ENCODE measurements around the gene SMAD6. TPM values are rescaled to one million over a fixed set of nuclear protein-coding genes. Genes with fewer than 3 reads are reported as not detected.

Gene SMAD6
- total RNA-seq, 1 donor: 31.8 TPM

DNA sequence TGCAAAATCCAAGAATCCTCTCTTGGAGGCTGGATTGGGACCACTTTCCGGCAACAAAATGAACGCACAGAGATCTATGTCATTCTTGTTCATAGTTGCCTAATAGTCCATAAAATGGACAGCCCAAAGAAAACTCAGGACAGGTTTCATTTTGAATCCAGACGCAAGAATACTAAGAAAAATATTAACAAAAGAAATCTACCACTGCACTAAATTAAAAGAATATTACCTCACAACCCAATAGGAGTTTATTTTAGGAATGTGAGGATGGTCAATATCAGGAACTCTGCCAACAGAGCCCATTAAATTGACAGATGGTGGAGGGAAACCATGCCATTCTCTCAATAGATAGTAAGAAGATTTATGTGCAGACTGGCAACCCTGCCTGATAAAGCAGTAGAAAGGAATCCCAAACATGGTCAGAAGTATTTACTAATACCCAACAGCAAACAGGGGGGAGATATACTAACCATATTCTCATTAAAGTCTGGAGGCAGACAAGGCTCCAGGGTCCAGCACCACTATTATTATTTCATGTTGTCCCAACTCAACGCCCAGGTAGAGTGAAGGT lies 127.6 kb downstream of the SMAD6 start:
- Histone ChIP-seq H3K4me3 (ENCODE audit: insufficient read depth, low read length) (no peak overlapping the region), H3K36me3 (ENCODE audit: insufficient read depth, low read length) (no peaks in the 10 kb centered on the region), H3K27me3 (ENCODE audit: insufficient read depth, low read length) (no peaks in the 10 kb centered on the region), H3K9me3 (ENCODE audit: low read depth, low read length) (no peaks in the 10 kb centered on the region), H2AFZ (ENCODE audit: low read length) (no peak overlapping the region), H3K4me2 (ENCODE audit: insufficient read depth, low read length) (peak overlapping the region; percentile 68), H3K27ac (ENCODE audit: low read depth, low read length) (peak overlapping the region; percentile 67), H3K79me2 (ENCODE audit: insufficient read depth, low read length) (no peaks in the 10 kb centered on the region), H4K20me1 (ENCODE audit: insufficient read depth, low read length) (no peaks in the 10 kb centered on the region), H3K4me1 (ENCODE audit: insufficient read depth, low read length) (peaks cover 39% of the 10 kb centered on the region)
- peak; percentile 71 for DNase-seq (ENCODE audit: insufficient read length, low spot score, missing footprints)
- no peak for TF ChIP-seq CTCF (IDR thresholded peaks at IDR 0.05; ENCODE audit: extremely low read depth, low read depth, low read length)

DNA sequence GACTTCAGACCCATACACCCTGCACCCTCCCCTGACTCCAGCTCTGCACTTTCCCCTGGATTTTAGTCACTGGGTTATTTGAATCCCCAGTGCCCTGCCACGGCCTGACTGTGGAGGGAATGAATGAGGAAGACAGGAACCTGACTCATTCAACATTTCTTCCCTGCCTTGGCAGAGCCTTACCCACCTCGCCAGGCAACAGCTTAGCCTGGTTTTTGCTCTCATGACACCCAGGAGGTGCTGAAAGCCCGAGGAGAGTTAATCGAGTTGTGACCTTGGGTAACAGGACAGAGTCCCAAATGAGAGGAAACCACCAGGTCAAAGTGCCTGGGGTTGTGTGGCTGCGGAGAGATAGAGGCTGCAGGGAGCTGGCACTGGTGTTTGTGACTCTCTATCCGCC lies 128.3 kb downstream of the SMAD6 start:
- no peaks in the 10 kb centered on the region for H3K27me3 ChIP-seq (ENCODE audit: insufficient read depth, low read length)
- peak; percentile 96 for DNase-seq (ENCODE audit: insufficient read length, low spot score, missing footprints)
- peak overlapping the region; percentile 67 for H3K27ac ChIP-seq (ENCODE audit: low read depth, low read length)
- no peak overlapping the region for H3K4me3 ChIP-seq (ENCODE audit: insufficient read depth, low read length)
- H3K4me2 ChIP-seq (ENCODE audit: insufficient read depth, low read length): peak overlapping the region; percentile 68
- H2AFZ ChIP-seq (ENCODE audit: low read length): peak overlapping the region; percentile 18
- H3K79me2 ChIP-seq (ENCODE audit: insufficient read depth, low read length): no peaks in the 10 kb centered on the region
- no peaks in the 10 kb centered on the region for H3K9me3 ChIP-seq (ENCODE audit: low read depth, low read length)
- H4K20me1 ChIP-seq (ENCODE audit: insufficient read depth, low read length): no peaks in the 10 kb centered on the region
- H3K4me1 ChIP-seq (ENCODE audit: insufficient read depth, low read length): peaks cover 39% of the 10 kb centered on the region
- no peaks in the 10 kb centered on the region for H3K36me3 ChIP-seq (ENCODE audit: insufficient read depth, low read length)
- TF ChIP-seq CTCF (IDR thresholded peaks at IDR 0.05; ENCODE audit: extremely low read depth, low read depth, low read length): peak; percentile 12

- TF ChIP-seq CTCF (IDR thresholded peaks at IDR 0.05; ENCODE audit: extremely low read depth, low read depth, low read length): no peak
- Histone ChIP-seq H2AFZ (ENCODE audit: low read length) (no peak overlapping the region), H4K20me1 (ENCODE audit: insufficient read depth, low read length) (no peaks in the 10 kb centered on the region), H3K4me2 (ENCODE audit: insufficient read depth, low read length) (peak overlapping the region; percentile 68), H3K36me3 (ENCODE audit: insufficient read depth, low read length) (no peaks in the 10 kb centered on the region), H3K4me1 (ENCODE audit: insufficient read depth, low read length) (peaks cover 39% of the 10 kb centered on the region), H3K27ac (ENCODE audit: low read depth, low read length) (peak overlapping the region; percentile 67), H3K27me3 (ENCODE audit: insufficient read depth, low read length) (no peaks in the 10 kb centered on the region), H3K79me2 (ENCODE audit: insufficient read depth, low read length) (no peaks in the 10 kb centered on the region), H3K9me3 (ENCODE audit: low read depth, low read length) (no peaks in the 10 kb centered on the region), H3K4me3 (ENCODE audit: insufficient read depth, low read length) (no peak overlapping the region)
- no peak for DNase-seq (ENCODE audit: insufficient read length, low spot score, missing footprints)
Measured at GRCh38 chr15:66830823-66831222, 128.8 kb downstream of the SMAD6 start.

DNA sequence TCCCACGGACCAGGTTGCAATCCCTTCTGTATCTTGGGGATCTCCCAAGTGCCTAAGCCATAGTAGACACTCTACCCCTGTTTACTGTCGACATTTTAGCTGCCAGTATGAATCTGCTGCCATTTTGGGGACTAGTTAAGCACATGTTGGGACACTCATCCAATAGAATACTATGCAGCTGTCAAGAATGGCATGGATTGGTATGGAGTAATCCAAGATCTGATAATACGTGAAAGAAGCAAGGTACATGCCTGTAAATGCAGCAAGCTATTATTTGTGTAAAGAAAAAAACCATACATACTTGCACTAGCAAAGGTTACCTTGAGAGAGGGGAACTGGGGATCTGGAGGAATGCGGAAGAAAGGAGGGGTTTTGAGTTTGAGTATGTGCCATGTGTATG lies 129.3 kb downstream of the SMAD6 start:
- H3K27ac ChIP-seq (ENCODE audit: low read depth, low read length): peak overlapping the region; percentile 66
- H3K4me2 ChIP-seq (ENCODE audit: insufficient read depth, low read length): no peak overlapping the region
- no peaks in the 10 kb centered on the region for H3K27me3 ChIP-seq (ENCODE audit: insufficient read depth, low read length)
- no peak for DNase-seq (ENCODE audit: insufficient read length, low spot score, missing footprints)
- TF ChIP-seq CTCF (IDR thresholded peaks at IDR 0.05; ENCODE audit: extremely low read depth, low read depth, low read length): no peak
- no peaks in the 10 kb centered on the region for H3K79me2 ChIP-seq (ENCODE audit: insufficient read depth, low read length)
- H3K4me3 ChIP-seq (ENCODE audit: insufficient read depth, low read length): no peak overlapping the region
- H3K9me3 ChIP-seq (ENCODE audit: low read depth, low read length): no peaks in the 10 kb centered on the region
- no peaks in the 10 kb centered on the region for H3K36me3 ChIP-seq (ENCODE audit: insufficient read depth, low read length)
- H3K4me1 ChIP-seq (ENCODE audit: insufficient read depth, low read length): peaks cover 39% of the 10 kb centered on the region
- no peak overlapping the region for H2AFZ ChIP-seq (ENCODE audit: low read length)
- H4K20me1 ChIP-seq (ENCODE audit: insufficient read depth, low read length): no peaks in the 10 kb centered on the region

All from osteoblast (primary cell).